DMS 273 (cell line): ENCODE results near the gene MYO15A.

Experiments
- DNase-seq: peaks from one replicate; lab custom pipeline; 2025; ENCODE audit not compliant: unreplicated experiment; lab: John Stamatoyannopoulos, UW

The MYO15A gene

GRCh38 chr17:18101828-18102227 lies 6.7 kb upstream of the MYO15A start:
- no peak for DNase-seq

- DNase-seq = no peak
Measured at GRCh38 chr17:18102640-18103039, 5.9 kb upstream of the MYO15A start.

GRCh38 chr17:18105027-18105426 lies 3.5 kb upstream of the MYO15A start:
- no peak for DNase-seq

GRCh38 chr17:18105595-18105994 lies 3.0 kb upstream of the MYO15A start:
- no peak for DNase-seq

- DNase-seq = no peak
Measured at GRCh38 chr17:18106211-18106610, 2.3 kb upstream of the MYO15A start.

- peak; percentile 75 for DNase-seq
Measured at GRCh38 chr17:18107061-18107790, 1.3 kb upstream of the MYO15A start.

GRCh38 chr17:18107971-18108370 lies 585 bp upstream of the MYO15A start:
- DNase-seq = peak; percentile 42

GRCh38 chr17:18109935-18110485 lies 1.5 kb downstream of the MYO15A start:
- no peak for DNase-seq

GRCh38 chr17:18110636-18111145 lies 2.1 kb downstream of the MYO15A start:
- no peak for DNase-seq

GRCh38 chr17:18111330-18111971 lies 2.9 kb downstream of the MYO15A start:
- peak; percentile 43 for DNase-seq

GRCh38 chr17:18115517-18115916 lies 7.0 kb downstream of the MYO15A start:
- DNase-seq = no peak

GRCh38 chr17:18116078-18116477 lies 7.5 kb downstream of the MYO15A start:
- DNase-seq = no peak

GRCh38 chr17:18117533-18117932 lies 9.0 kb downstream of the MYO15A start:
- DNase-seq = no peak

- no peak for DNase-seq
Measured at GRCh38 chr17:18117982-18118975, 9.7 kb downstream of the MYO15A start.

GRCh38 chr17:18119166-18119745 lies 10.7 kb downstream of the MYO15A start:
- DNase-seq = no peak

GRCh38 chr17:18119938-18120337 lies 11.4 kb downstream of the MYO15A start:
- DNase-seq = no peak

- no peak for DNase-seq
Measured at GRCh38 chr17:18120461-18121017, 12.0 kb downstream of the MYO15A start.

- no peak for DNase-seq
Measured at GRCh38 chr17:18121144-18121910, 12.8 kb downstream of the MYO15A start.

GRCh38 chr17:18122990-18123753 lies 14.6 kb downstream of the MYO15A start:
- no peak for DNase-seq
